ENCODE measurements around the gene LZTR1.

DNA sequence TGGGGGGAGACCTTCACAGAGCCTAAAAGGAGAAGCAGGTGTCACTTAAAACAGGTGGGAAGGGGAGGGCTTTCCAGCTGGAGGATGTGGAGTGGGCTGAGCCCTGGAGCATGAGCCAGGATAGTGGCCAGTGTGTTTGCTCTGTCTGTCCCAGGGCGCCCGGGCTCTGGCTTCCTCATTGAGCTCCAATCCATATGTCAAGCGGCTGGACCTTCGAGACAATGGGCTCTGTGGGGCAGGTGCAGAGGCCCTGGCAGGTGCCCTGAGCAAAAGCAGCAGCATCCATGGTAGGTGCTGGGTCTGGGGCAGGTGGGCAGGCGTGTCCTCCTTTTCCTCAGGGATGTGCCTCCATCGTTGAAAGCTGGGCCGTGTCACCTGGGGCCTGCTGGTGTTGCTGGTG, 65.6 kb downstream of the LZTR1 start:
- TF ChIP-seq, protein P1, sequence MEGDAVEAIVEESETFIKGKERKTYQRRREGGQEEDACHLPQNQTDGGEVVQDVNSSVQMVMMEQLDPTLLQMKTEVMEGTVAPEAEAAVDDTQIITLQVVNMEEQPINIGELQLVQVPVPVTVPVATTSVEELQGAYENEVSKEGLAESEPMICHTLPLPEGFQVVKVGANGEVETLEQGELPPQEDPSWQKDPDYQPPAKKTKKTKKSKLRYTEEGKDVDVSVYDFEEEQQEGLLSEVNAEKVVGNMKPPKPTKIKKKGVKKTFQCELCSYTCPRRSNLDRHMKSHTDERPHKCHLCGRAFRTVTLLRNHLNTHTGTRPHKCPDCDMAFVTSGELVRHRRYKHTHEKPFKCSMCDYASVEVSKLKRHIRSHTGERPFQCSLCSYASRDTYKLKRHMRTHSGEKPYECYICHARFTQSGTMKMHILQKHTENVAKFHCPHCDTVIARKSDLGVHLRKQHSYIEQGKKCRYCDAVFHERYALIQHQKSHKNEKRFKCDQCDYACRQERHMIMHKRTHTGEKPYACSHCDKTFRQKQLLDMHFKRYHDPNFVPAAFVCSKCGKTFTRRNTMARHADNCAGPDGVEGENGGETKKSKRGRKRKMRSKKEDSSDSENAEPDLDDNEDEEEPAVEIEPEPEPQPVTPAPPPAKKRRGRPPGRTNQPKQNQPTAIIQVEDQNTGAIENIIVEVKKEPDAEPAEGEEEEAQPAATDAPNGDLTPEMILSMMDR (conservative IDR thresholded peaks at IDR 0.05) = no peak
- no peak for TF ChIP-seq EZH2 (IDR thresholded peaks at IDR 0.05; ENCODE audit: low read depth)

All from PC-9 (cell line).